Epithelial cell of esophagus (primary cell): ENCODE results near the gene RALA.
"Not testable (repeated sequence)": the region's sequence is repeated elsewhere in the genome, so short reads cannot be mapped to it uniquely, and the experiment has no call there.

Experiments
- DNase-seq: peaks from one replicate; pipeline ENCODE4 v3.0.0; 2010; ENCODE audit warnings: low read depth
- H3K4me3 ChIP-seq: 2 replicates; pipeline ENCODE4 v1.5.1; 2011; ENCODE audit warnings: mild to moderate bottlenecking, low read length, control low read depth
- TF ChIP-seq, protein P1 (sequence below): IDR thresholded peaks from 2 replicates; pipeline ENCODE4 v1.5.1; 2011; ENCODE audit warnings: low read depth, mild to moderate bottlenecking, low read length, control low read depth, inconsistent platforms; ENCODE audit not compliant: insufficient read depth; ENCODE audit errors: missing control alignments

Gene RALA

DNA sequence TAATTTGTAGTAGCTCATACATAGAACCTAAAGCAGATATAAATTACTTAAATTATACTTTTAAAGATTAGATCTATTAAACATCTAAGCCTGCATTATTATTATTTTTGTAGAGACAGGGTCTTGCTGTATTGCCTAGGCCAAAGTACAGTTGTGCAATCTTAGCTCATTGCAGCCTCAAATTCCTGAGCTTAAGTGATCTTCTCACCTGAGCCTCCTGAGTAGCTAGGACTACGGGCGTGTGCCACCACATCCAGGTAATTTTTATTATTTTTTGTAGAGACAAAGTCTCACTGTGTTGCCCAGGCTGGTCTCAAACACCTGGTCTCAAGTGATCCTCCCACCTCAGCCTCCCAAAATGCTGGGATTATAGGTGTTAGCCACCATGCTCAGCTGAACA lies 46.7 kb downstream of the RALA start:
- H3K4me3 ChIP-seq, result no peak overlapping the region
- DNase-seq, result no peak

DNA sequence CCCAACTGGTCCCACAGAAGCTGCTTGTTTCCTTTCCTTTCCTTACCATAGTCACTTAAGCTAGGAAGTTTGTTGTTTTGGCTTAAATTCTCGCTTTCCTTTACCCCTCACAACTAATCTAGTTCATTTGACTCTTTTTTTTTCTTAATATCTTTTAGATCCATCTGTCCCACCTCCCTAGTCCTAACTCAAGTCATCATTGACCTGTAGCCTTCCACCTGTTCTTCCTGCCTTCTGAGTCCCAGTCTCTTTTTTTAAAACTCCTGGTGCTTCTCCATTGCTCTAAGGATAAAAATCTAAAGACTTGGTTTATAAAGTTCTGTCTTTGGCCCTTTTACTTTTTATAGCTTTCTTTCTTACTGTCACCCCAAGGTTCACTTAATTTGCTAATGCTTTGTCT lies 47.6 kb downstream of the RALA start:
- TF ChIP-seq, protein P1, sequence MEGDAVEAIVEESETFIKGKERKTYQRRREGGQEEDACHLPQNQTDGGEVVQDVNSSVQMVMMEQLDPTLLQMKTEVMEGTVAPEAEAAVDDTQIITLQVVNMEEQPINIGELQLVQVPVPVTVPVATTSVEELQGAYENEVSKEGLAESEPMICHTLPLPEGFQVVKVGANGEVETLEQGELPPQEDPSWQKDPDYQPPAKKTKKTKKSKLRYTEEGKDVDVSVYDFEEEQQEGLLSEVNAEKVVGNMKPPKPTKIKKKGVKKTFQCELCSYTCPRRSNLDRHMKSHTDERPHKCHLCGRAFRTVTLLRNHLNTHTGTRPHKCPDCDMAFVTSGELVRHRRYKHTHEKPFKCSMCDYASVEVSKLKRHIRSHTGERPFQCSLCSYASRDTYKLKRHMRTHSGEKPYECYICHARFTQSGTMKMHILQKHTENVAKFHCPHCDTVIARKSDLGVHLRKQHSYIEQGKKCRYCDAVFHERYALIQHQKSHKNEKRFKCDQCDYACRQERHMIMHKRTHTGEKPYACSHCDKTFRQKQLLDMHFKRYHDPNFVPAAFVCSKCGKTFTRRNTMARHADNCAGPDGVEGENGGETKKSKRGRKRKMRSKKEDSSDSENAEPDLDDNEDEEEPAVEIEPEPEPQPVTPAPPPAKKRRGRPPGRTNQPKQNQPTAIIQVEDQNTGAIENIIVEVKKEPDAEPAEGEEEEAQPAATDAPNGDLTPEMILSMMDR, result no peak
- no peak for DNase-seq
- no peak overlapping the region for H3K4me3 ChIP-seq

More for the DNA sequence above, 46.7 kb downstream of the RALA start:
- TF ChIP-seq, protein P1, result no peak

DNA sequence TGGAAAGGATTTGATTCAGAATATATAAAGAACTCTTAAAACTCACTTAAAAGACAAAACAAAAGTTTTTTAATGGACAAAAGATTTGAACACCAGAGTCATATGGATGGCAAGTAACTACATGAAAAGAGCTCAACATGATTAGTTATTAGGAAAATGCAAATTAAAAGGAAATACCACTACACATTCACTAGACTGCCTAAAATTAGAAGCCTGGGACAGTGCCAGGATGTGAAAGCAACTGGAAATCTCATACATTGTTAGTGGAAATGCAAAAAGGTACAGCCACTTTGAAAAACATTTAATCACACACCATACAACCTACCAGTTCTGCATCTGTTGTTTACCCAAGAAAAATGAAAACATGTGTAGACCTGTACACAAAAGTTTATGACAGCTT lies 48.8 kb downstream of the RALA start:
- H3K4me3 ChIP-seq, result no peak overlapping the region
- TF ChIP-seq, protein P1, result no peak
- DNase-seq, result peak; percentile 27

DNA sequence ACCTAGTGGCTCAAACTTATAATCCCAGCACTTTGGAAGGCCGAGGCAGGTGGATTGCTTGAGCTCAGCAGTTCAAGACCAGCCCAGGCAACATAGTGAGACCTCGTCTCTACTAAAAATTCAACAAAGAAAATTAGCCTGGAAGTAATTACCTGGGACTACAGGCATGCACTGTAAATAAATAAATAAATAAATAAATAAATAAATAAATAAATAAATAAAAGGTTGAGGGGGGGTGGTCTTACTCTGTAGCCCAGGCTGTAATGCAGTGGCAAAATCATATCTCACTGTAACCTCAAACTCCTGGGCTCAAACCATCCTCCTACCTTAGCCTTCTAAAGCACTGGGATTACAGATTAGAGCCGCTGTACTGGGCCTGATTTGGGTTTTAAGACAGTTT lies 50.5 kb downstream of the RALA start:
- TF ChIP-seq, protein P1, result no peak
- H3K4me3 ChIP-seq, result no peak overlapping the region
- no peak for DNase-seq

DNA sequence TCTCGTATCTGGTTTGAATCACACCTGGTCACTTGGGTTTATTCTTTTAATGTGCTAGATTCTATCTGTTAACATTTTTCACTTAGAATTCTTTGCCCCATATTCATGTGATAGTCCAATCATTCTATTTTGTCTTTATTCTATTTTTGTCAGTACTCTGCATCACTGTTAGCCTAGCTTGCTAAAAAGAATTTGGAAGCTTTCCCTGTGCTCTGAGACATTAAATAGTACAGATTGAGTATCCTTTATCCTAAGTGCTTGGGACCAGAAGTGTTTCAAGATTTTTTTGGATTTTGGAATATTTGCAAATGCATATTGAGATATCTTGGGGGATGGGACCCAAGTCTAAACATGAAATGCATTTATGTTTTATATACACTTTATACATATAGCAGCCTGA lies 51.0 kb downstream of the RALA start:
- TF ChIP-seq, protein P1, result no peak
- no peak overlapping the region for H3K4me3 ChIP-seq
- no peak for DNase-seq

DNA sequence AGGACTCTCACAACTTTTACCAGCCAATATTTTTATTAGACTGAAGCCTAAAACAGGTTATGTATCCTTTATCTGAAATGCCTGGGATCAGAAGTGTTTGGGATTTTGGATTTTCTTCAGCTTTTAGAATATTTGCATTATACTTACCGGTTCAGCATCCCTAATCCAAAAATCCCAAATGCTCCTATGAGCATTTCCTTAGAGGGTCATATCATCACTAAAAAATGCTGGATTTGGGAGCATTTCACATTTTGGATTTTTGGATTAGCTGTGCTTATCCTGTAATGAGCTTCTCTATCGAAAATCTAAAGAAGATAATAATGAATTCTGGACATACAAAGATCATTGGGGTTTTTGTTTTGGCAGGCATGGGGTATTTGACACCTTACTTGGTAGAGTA lies 53.0 kb downstream of the RALA start:
- TF ChIP-seq, protein P1, result no peak
- DNase-seq, result no peak
- no peak overlapping the region for H3K4me3 ChIP-seq

DNA sequence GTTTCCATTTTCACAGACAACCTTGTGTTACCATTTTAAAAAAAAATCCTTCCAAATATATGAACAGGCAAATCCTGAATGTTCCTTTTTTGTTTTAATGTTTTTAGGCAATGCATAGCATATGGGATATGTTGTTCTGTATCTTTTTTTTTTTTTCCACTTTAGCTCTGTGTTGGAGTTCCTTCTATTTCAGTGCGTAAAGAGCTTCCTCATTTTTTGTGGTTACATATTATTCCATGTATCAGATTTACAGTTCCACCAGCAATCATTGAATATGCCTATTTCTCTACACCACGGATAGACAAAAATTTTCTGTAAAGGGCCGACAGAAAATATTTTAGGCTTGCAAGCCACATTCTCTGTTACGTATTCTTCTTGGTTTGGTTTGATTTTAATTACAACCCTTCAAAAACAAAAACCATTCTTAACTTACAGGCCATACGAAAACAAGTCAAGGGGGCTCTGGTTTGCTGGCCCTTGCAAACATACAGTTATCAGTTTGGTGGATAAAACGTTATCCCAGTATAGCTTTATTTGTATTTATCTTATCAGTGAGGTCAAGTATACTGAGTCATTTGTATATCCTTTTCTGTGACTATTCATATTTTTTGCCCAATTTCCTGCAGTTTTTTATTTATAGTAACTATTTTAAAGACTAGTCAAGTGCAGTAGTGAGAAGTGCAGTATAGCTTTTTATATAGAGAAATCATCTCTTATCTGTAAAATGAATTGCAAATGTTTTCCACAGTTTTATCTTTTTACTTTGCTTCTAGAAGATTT lies 55.7 kb downstream of the RALA start:
- TF ChIP-seq, protein P1, result no peak
- no peak for DNase-seq
- no peak overlapping the region for H3K4me3 ChIP-seq

DNA sequence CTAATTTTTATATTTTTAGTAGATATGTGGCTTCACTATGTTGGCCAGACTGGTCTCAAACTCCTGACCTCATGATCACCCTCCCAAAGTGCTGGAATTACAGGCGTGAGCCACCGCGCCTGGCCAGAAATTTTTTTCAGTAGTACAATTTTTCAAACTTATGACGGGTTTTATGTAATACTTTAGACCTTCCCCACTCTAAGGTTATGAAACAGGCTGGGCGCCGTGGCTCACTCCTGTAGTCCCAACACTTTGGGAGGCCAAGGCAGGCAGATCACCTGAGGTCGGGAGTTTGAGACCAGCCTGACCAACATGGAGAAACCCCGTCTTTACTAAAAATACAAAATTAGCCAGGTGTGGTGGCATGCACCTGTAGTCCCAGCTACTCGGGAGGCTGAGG lies 56.5 kb downstream of the RALA start:
- not testable (repeated sequence) for H3K4me3 ChIP-seq, DNase-seq
